GM19099 (cell line): Measurements from ENCODE around the gene TSPAN11.

Experiments
- POLR2A ChIP-seq: IDR thresholded peaks from 3 replicates; pipeline ENCODE4 v1.6.1; 2011; ENCODE audit warnings: low read depth; ENCODE audit not compliant: insufficient read length; ENCODE audit errors: extremely low read depth

TSPAN11 gene

GRCh38 chr12:31009976-31010375, 83.4 kb downstream of the TSPAN11 start:
- TF ChIP-seq POLR2A = no peak

DNA sequence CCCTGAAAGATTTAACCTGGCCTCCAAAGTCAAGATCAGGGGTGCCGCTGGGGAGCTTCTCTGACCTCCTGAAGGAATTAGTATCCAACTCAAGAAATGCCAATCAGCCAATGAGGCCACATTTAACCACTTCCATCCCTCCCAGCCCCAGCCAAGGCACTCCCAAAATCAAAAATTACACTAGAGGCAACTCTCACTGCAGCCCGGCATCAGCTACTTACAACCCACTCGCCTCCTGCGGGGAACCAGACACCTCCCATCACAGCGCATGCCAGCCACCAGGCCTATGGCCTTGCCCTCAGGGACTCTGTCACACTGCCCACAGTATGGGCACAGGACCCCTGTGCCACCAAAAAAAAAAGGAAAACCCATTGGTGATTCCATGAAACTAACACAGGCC, 84.8 kb downstream of the TSPAN11 start:
- TF ChIP-seq POLR2A = no peak

DNA sequence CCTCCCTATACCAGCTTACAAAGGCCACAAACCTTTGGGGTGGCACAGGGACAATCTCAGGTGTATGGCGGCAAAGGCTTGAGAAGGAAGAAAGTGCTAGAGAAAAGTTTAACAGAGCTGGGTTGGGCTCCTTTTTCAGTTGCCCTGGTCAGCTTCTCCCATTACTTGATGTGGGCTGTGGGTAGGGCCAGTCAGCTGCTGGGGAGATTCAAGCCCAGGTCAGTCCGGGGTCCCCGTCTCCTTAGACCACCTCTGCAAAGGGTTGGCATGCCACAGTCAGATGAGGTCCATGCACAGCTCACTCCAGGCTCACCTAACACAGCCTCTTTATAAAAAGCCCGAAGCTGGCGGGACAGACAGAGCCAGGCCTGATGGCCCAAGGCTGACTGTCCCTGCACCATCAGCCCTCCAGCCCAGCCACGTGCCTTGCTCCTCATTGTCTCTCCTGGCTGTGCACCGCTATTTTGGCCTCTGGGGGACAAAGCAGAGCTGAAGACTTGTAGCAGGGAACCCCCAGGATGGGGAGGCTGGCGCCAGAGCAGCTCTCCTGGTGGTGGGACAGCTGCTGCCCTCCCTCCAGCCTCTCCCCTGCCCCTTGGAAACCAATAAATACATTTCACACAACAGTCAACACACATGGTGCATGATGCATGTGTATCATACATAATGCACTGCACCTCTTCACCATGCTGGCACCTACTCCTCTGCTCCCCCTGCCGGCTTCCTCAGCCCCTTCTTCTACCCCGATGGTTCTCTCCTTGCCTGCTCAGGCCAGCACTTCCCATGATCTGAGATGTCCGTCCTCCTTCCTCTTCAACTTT, 85.4 kb downstream of the TSPAN11 start:
- no peak for TF ChIP-seq POLR2A

DNA sequence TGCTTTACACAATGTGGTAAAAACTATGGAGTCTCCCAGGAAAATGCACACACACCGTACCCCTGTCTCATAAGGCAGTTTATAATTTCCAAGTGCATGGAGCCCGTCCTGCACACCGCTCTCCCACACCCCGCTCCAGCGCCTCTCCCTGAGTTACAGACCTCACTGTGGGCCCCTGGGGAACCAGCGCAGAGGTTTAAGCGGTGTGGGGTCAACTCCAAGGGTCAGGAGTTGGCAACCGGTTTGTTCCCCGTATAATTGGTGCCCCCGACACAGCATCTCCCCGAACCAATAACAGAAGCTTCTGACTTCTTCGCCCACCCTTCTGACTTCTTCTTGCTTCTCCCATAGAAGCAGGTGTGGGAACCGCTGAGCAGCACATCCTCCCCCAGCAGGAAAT, 88.7 kb downstream of the TSPAN11 start:
- TF ChIP-seq POLR2A = no peak

GRCh38 chr12:31016057-31016456, 89.5 kb downstream of the TSPAN11 start:
- no peak for TF ChIP-seq POLR2A

DNA sequence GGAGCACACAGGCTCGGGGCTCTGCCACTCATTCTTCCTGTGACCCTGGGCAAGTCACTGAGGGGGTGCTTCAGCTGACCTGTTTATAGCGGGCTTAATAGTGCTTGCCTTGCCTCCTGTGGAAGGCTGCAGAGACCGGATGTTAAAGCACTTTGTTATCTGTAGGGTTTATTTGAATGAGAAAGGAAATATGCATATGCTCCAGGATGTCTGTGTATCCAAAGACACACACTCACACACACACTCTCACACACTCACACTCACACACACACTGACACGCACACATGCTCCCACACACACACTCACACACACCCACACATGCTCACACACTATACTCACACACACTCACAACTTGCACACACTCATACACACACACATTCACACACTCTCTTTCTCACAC, 91.0 kb downstream of the TSPAN11 start:
- no peak for TF ChIP-seq POLR2A

- TF ChIP-seq POLR2A = no peak
These were observed 91.7 kb downstream of the TSPAN11 start for GRCh38 chr12:31018106-31018789.

GRCh38 chr12:31018790-31019505, 92.4 kb downstream of the TSPAN11 start:
- TF ChIP-seq POLR2A = no peak

GRCh38 chr12:31019561-31019960, 93.0 kb downstream of the TSPAN11 start:
- TF ChIP-seq POLR2A = no peak

DNA sequence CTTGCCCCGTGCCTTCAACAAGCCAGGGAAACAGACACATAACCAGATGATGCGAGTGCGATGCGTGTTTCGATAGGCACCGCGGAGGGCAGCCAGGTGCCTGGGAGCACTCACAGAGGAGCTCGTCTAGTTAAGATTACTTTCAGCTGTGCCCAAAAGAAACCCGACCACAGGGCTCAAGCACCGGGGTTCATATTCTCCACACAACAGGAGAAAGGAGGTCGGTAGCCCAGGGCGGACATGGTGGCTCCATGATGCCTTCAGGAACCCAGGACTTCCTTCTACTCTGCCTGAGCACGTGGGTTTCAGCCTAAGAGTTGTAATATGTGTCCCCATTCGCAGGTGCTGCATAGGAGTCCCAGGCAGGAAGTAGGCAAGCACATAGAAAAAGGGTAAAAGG, 93.4 kb downstream of the TSPAN11 start:
- TF ChIP-seq POLR2A = no peak

- no peak for TF ChIP-seq POLR2A
These were observed 94.0 kb downstream of the TSPAN11 start for GRCh38 chr12:31020385-31021166.

DNA sequence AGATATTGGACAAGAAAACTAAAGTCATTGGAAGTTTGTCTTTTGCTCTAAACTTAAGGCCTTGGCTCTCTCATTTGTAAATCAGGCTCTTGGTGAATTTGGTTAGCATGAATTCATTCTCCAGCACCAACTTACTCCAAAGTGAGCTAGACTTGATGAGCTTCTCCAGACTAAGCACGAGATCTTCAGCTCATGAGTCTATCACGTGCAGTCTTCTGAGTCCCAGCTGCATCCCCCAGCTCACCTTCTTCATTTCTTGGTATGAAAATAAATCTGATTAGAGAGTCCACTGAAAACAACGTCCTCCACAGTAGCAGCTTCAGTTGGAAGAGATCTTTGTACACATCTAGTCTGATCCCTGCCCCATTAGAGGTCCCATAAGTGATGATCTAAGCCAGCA, 94.6 kb downstream of the TSPAN11 start:
- TF ChIP-seq POLR2A = no peak

DNA sequence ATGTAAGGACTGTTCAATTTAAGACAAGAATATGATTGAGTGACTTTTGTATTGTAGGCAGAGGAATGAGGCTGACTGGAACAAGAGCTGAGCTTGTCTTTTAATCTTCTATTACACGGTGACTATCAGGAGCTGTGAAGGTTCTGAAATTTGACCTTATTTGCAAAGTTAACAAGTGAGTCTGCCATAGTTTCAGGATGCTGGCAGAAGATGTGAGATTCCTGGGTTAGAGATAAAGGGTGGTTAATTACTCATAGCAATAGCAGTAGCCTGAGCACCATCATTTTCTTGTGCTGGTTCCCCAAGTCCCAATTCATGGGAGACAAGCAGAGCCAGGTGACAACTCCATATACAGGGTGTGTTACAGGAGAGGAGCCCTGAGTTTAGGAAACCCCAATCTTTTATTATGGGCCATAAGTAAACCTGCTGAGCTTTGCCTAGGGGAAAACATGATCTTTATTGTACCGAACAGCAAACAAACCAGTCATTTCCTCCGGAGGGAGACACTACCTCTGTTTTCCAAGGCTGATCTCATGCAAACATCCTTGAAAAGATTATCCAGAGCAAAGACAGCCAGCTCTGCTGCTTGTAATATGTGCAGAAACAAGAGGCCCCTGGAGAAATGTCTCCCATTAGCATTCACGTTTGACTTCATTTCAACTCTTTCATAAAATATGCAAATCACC, 95.4 kb downstream of the TSPAN11 start:
- no peak for TF ChIP-seq POLR2A

DNA sequence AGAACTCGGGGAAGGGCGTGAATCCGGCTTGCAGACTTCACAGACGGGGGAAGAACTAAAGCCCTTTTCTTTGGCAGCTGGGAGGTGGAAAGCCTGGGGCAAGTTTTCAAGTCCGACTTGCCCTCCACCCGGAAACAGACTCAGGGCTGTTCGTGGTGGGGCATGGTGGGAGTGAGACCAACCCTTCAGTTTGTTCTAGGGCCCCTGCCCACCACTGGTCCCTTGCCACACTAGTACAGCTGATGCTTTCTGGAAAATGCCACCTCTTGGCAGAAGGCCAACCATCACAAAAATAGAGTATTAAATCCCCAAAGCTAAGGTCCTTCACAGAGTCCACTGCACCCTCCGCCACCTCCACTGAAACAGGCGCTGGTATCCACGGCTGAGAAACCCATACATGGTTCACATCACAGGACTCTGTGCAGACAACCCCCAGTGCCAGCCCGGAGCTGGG, 96.8 kb downstream of the TSPAN11 start:
- no peak for TF ChIP-seq POLR2A

- no peak for TF ChIP-seq POLR2A
These were observed 99.7 kb downstream of the TSPAN11 start for GRCh38 chr12:31026202-31026601.

GRCh38 chr12:31029468-31029867, 102.9 kb downstream of the TSPAN11 start:
- TF ChIP-seq POLR2A = no peak
